Measurements from ENCODE around the gene PCSK2.

Gene PCSK2

DNA sequence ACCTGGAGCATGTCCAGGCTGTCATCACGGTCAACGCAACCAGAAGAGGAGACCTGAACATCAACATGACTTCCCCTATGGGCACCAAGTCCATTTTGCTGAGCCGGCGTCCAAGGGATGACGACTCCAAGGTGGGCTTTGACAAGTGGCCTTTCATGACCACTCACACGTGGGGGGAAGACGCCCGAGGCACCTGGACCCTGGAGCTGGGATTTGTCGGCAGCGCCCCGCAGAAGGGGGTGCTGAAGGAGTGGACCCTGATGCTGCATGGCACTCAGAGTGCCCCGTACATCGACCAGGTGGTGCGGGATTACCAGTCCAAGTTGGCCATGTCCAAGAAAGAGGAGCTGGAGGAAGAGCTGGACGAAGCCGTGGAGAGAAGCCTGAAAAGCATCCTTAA is 254.8 kb downstream of the PCSK2 start:
- no peak for DNase-seq (ENCODE audit: low spot score)

DNA sequence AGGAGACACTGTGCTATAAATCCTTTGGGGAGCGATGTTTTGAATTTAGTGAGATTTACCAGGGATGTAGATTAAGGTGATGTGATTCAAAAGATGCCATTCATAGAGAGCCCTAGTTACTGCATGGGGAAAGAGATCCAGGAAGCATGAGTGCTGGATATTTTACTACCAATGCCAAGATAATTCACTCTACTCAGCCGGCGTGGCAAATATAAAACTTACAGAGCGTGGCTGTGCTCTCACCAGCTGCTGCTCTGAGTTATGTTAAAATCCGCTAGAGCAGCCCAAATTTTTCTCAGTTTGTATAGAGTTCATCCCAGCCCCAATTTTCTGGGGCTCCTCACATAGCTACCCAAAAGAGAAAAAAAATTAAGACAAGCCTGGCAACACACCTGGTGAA is 255.7 kb downstream of the PCSK2 start:
- no peak for DNase-seq (ENCODE audit: low spot score)

DNA sequence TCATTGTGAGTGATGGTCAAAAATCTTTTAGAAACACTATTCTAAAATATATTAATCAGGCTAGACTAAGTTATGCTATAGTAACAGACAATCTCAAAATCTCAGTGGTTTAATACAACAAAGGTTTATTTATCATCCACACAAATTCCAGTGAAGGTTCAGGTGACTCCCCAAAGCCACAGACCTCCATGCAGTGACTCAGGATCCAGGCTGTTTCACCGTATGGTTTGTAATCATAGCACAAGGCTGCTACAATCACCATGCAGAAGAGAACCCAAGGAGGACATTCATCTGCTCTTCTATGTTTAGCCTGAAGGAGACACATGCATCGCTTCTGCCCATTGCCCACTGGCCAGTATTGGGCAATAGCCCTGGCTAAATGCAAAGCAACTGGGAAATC is 258.2 kb downstream of the PCSK2 start:
- DNase-seq (ENCODE audit: low spot score) = no peak

DNA sequence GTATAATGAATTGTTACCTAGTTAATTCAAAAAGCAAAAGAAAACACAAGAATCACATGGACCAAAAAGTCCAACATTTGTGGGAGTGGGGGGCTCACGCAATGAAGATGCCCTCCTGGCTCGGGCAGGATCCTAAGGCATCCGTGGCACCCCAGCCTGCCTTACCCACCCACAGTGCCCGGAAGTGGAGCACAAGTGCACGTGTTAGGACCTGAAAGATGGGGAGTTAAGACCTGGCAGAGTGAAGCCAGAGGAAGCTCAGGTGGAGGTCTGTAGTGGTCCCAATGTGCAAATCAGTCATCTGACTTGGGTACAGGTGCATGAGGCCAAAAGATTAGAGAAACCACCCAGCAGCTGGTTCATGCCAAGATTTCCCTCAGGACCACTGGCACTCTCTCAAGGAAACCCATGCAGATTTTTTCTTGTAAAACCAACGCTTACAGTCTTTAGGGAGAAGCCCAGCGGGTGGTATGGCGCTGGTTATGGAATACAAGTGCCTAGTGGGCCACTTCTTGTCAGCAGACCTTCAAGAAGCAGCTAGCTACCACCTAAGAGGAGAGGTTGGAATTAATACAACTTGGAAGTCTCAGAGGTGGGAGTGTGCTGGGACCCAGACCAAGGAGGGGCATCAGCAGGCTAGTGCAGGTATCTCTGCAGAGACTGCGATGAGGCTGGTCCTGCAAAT is 262.2 kb downstream of the PCSK2 start:
- no peak for DNase-seq (ENCODE audit: low spot score)

DNA sequence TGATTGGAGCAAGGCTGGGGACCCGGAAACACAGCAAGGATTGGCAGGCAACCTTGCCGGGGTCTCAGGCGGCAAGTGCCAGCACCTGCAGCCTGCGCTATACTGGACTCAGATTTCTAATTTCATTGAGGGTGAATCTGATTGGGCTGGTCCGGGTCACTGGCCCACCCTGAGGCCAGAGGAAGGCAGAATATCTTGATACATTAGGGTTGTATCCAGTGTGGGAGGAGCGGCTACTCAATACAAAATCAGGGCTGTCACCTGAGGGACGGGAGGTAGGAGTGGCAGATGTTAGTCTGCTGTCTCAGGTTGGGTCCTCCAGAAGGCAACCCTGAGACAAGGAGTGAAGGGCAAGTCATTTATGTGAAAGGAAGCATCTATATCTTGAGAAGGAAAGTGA is 263.7 kb downstream of the PCSK2 start:
- DNase-seq (ENCODE audit: low spot score) = no peak

DNA sequence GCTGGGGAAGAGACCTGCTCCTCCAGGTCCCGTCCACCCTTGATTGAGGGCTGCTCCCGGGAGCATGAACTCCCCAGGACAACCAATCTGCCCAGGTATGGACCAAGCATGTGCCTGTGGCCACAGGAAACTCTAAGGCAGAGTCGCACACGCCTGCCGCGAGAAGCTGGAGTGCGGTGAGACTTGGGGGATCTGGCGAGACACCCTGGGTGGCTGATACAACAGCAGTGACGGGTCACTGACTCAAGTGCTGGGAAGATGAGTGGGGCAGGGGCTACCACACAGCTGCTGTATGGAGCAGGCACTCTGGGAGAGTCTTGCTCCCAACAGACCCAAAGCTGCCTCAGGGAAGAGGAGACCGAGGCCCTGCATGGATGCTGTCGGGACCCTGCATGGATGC is 264.2 kb downstream of the PCSK2 start:
- no peak for DNase-seq (ENCODE audit: low spot score)

DNA sequence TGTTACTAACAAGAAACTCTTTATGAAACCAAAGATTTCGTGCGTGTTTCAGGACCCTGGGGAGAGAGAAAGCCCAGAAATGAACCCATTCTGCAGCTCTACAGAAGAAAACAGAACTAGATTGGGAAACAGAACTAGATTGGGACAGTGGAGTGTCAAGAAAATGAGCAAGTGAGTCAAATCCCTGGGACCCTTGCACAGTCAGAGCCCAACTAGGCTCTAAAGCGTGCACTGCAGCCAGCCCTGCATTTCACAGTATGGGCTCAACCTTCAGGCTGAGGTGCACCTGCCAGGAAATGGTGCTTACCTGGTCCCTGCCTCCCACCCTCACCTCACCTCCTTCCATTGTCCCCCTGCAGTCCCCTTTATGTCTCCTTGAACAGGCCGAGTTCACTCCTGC is 264.6 kb downstream of the PCSK2 start:
- DNase-seq (ENCODE audit: low spot score) = no peak

DNA sequence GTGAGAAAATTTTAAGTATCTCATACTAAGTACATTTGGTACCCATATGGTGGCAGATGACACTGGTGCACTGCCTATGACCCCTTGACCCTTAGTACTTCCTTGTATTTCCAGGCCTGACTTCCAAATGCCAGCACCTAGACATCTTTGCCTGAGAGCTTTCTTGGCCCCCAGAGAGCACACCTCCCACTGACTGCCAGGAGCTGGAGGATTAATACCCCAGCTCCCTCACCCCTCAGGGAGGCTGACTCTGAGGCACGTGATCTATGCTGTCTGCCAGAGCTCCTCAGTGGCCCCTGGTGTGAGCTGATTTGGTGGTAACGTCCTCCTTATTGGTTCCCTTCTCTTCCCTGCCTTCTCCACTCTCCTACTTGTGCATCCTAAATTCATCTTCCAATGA is 266.3 kb downstream of the PCSK2 start:
- no peak for DNase-seq (ENCODE audit: low spot score)

DNA sequence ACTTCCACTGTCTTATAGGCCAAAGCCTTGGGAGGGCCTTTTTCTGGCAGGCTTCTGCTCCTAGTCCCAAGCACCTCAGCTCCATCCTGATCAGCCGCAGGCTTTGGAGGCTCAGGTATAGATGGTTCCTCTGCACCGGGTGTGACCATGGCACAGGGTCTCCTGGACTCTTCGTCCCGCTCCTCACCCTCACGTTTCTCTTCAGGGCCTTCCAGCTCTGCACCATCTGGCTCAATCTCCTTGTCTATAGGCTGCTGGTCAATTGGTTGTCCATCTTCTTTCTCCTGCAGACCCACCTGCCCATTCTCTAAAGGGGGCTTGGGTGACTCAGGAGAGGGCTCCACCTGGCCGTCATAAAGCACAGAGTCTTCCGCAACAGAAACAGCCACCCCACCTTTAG is 267.4 kb downstream of the PCSK2 start:
- no peak for DNase-seq (ENCODE audit: low spot score)

DNA sequence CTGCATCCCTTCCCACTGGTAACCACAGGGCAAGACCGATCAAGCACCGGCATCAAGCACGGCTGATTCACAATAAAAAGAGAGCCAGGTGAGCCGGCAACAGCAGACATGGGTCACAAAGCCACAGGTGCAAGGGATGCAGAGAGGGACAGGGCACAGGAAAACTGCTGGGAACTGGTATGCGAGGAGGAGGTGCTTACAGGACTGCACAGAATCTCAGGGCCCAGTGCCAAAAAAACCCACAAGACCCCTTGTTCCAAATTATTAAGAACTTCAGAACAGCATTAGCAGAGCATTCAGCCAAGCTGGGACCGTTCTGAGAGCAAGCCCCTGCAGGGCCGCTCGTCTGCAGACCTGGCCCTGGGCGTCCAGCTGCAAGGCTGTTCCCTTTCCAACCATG is 269.0 kb downstream of the PCSK2 start:
- DNase-seq (ENCODE audit: low spot score) = no peak

DNA sequence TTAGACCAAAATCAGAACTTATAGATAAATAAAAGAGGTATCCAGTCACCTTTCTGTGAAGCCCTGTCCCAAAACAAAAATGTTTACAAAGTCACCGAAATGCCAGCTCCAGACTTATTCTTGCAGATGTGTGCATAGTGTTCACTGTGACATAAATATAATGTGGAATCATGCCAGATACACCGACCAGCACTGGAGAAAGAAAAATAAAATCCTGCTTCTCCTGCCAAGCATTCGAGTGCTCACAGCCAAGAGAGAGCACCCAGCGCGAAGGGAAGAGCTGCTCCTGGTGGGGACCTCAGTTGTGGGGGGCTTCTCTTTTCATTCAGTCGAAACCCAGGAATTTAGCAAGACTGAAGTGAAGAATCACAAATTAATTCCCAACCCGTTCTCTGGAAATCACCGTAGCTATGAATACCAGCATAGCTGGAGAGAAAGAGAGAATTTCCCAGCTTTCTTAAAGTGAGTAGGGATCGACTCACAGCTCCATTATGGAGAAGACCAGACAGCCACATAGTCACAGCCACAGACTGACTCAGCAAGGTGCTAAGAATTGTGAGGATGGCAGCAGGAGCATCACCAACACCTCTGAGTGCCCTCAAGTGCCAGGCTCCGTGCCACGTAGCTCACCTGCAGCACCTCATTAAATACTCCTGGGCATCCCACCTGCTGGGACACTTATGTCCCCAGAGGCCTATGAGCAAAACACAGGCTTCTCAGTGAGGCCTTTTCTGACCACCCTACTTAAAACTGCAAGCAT is 271.2 kb downstream of the PCSK2 start:
- no peak for DNase-seq (ENCODE audit: low spot score)

DNA sequence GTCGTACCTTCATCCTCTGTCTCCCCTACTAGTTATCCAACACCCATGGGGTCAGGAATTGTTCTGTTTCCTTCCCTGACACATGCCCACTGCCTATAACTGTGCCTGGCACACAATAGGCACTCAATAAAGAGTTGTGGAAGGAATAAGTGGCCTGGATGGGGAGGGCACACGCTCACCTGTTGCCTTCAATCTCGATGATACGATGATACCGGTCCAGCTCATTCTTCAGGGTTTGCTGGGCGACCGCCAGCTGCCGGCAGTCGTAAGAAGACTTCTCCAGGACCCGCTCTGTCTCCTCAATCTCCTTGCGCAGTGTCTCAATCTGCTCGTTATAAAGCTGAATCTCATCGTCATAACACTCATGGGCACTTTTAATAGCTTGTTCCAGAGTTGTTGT is 271.8 kb downstream of the PCSK2 start:
- DNase-seq (ENCODE audit: low spot score) = no peak

DNA sequence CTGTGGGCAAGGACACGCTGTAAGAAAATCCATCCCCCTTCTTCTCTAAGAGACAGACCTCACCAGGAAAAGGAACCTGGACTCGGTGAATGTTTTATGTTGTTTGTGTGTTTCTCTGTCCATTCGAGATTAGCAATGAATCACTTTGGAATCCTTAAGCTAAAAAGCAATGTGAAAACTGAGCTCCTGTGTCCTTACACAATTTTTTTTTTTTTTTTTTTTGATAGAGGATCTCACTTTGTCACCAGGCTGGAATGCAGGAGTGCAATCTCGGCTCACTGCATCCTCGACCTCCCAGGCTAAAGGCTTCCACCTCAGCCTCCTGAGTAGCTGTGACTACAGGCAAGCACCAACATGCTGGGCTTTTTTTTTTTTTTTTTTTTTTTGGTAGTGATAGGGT is 272.2 kb downstream of the PCSK2 start:
- no peak for DNase-seq (ENCODE audit: low spot score)

DNA sequence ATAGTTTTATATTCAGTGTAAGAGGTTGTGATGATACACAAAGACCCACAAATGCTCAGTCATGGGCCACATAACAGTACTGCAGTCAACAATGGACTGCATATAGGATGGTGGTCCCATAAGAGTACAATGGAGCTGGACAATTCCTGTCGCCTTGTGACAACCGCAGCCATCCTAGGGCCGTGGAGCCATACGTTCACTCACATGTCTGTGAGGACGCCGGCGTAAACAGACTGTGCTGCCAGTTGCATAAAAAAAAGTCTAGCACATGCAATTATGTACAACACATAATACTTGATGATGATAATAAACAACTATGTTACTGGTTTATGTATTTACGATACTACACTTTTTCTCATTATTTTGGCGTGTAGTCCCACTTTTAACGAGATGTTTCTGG is 273.4 kb downstream of the PCSK2 start:
- DNase-seq (ENCODE audit: low spot score) = no peak

DNA sequence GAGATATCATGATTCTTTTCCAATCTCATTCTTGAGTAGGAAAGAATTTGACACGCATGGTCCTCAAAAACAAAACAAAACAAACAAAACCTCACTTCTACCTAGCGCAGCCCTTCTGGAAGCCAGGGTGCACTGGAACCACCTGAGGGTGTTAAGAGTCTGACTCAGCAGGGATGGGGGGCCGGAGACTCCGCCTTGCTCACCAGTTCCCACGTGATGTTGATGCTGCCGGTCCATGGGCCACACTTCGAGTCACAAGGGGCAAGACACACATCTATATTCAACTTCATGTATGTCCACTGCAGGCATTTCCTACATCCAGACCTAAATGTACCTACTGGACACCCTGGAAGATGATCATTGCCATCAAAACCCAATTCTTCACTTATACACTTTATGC is 274.0 kb downstream of the PCSK2 start:
- DNase-seq (ENCODE audit: low spot score) = no peak

DNA sequence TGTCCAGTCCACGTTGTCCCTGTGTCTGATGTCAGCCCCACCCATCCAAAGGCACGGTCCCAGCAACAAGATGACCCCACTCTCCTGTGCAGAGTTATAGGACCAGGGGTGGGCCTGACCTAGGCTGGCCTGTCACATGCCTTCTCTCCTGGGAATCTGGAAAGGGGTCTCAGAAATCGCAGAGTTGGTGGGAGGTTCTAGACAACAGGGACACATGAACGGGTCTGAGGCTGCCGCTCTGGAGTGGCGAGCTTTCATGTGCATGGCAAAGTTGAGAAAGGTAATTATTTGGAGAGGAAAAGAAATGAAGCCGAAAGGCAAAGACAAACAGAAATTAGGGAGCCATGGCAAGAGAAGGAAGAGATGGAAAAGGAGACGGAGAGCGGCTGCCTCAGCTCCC is 274.9 kb downstream of the PCSK2 start:
- no peak for DNase-seq (ENCODE audit: low spot score)

DNA sequence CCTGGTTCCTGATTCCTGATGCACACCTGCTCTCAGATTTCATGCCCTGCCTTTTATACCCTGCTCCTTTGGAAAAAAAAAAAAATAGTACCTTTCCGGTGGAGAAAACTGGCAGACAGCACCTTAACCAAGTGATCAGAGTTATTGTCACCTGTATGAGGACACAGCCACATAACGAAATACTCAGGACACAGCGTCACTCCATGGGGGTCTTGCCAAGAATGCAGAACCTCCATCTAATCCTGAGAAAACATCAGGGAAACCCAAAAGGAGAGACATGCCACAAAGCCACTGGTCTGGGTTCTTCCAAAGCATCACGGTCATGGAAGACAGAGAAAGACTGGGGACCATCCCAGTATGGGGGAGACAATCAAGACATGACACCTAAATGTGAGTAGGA is 275.3 kb downstream of the PCSK2 start:
- DNase-seq (ENCODE audit: low spot score) = no peak

DNA sequence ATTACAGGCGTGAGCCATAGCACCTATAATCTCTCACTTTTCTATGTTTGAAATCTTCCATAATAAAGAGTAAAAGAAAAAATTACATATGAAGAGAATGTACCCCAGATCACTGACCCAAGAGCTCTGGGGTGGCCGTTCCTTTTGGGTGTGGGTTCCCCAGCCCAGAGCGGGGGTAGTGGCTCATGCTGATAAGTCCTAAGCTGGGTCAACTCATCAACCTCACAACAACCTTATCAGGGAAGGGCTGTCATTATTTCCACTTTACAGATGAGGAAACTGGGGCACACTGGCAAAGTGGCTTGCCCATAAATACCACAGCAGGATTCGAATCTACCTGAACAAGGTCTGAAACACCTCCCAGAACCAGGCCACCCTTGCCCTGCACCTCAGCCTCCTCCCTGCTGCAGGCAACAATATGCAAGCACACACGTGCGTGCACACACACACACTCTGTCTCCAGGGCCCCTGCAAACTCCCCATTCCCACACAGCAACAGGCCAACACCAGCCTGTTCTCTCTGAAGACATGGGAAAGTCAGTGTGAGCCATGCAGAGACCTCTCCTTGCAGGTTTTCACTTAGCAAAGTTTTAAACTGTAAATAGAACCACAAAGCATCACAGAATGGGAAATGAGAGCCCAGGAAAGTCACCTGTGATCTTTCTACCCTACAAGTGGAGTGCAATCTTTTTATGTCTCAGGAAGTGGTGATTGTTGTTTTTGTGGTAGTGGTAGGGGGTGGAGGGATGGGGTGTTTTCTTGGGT is 276.6 kb downstream of the PCSK2 start:
- peak; percentile 21 for DNase-seq (ENCODE audit: low spot score)

DNA sequence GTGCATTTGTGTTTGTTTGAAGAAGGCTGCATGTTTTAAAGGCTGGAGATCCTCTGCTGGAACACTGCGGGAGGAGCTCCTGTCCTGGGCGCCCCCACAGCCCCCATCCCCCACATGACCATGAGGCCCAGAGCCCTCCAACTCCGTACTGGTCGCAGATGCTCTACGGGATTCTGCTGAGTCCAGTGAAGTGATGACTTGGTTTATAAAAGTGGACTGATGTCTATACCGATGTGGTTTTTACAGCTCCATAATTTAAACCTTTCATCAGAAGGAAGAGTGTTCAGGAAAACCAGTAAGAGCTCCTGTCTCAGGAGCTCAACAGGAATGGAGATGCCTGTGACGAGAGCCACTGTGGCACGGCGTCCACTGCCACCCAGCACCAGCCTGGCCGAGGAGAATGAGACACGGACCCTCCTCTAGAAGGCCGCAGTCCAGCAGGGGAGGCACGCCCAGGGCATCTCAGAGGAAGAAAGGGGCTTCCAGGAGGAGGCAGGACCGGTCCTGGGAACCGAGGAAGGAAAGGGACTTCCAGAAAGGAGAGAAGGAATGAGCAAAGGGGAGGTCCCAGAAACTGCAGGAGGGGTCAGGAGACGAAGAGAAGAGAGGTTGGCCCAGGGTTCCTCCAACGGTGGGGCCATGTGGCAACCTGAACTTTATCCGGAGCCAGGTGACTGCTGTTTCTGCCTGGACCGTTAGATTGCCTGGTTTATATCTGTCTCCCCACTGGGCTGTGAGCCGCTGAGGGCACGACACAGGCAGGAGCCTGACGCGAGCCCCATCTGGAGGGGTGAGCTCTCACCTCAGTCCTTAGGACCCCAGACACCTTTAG is 277.4 kb downstream of the PCSK2 start:
- no peak for DNase-seq (ENCODE audit: low spot score)

DNA sequence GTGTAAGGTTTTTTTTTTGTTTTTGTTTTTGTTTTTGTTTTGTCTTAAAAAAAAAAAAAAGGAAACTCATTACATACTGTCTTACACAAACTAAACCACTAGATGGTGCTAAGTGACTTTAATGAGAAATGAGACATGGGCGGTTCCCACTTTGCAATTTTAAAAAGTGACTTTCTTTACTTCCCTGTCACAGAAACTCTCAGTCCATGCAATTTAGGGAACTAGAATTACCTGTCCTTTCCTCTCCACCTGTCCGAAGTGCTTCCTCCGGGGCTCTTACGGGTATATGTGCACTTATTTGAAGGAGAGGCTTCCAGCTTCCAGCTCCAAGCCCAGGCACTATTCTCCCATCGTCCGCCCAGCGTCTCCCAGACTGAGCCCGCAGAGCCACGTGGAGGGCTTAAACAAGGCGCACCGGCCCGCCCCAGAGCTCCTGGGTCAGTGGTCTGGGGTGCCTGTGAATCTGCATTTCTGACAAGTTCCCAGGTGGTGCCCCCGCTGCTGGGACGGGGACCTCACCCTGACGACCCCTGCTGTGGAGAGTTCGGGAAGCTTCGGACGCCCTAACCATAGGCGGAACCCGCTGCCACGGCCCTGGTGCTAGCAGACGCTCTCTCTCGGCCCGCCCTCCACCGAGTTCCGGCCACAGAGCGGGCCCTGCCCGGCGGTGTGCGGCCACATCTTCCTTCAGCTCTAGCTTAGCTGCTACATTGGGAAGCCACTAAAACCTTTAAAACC is 278.2 kb downstream of the PCSK2 start:
- DNase-seq (ENCODE audit: low spot score) = peak; percentile 84

DNA sequence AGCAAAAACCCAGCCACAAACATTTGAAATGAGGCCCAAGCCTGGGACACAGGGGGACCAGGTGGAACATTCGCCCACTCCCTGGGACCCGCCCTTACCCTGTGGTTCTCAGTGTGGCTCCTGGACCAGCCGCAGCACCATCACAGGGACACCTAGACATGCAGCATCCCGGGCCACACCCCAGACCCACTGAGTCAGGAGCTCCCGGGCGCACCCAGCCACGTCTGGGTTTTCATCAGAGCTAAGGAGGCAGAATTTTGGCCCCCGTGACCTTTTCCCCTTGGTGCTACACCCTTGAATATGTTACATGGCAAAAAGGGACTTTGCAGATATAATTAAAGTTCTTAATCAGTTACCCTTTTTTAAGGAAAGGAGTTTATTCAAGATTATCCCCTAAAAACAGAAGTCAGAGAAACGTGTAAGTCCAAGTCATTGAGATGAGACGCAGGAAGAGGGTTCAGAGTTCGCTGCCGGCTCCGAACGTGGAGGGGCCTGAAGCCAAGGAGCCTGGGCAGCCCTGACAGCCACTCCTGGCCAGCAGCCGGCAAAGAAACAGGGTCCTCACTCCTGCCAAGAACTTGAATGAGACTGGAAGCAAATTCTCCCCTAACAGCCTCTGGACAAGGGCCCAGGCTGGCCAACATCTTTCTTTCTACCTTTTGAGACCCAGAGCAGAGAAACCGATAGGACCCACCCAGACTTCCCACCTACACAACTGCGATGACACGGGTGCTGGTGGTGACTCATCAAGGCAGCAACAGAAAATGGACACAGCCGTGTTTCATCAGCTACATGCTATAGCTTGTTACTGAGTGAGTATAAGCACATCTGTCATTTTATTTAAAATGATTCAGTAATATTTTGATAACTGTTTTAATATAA is 279.0 kb downstream of the PCSK2 start:
- peak; percentile 58 for DNase-seq (ENCODE audit: low spot score)

Measured in hematopoietic multipotent progenitor cell treated with erythropoietin and hydrocortisone succinate and interleukin-3 and kit ligand, for 15 days (in vitro differentiated cells).